ENCODE measurements around the gene KIF3A.
"Not testable (repeated sequence)": the region's sequence is repeated elsewhere in the genome, so short reads cannot be mapped to it uniquely, and the experiment has no call there.

DNA sequence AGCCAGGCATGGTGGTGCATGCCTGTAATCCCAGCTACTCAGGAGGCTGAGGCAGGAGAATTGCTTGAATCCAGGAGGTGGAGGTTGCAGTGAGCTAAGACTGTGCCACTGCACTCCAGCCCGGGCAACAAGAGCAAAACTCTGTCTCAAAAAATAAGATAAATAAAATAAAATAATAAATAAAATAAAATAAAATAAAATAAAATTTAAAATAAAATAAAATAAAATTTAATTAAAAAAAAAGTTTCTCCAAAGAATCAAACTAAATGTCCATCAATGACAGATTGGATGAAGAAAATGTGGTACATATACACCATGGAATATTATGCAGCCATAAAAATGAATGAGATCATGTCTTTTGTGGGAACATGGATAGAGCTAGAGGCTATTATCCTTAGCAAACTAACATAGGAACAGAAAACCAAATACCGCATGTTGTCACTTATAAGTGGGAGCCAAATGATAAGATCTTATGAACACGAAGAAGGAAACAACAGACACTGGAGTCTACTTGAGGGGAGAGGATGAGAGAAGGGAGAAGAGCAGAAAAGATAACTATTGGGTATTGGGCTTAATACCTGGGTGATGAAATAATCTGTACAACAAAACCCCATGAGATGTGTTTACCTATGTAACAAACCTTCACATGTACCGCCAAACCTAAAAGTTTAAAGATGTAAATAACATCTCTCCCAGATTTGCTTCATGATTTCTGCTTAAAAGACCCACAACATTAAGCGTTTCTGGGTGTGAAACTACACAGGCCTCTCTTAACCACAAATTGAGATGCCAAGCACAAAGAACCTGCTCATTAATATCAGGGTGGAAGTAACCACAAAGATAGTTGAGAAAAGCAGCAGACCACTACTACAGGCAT, 45.4 kb downstream of the KIF3A start:
- TF ChIP-seq POLR2A, CTCF (IDR thresholded peaks at IDR 0.05): not testable (repeated sequence)

All from testis (tissue), 2 donors.